HEK293 (cell line): ENCODE results near the gene TCAP.

Source experiments
- CTCF ChIA-PET: fragments of 350-600 bp; formaldehyde crosslinking; extraction: SDS; loops from one replicate; lab custom pipeline; 2021; ENCODE audit warnings: antibody characterized with exemption; lab: Yijun Ruan, JAX
- POLR2A ChIA-PET: fragments of 300-600 bp; formaldehyde crosslinking; extraction: SDS; loops from one replicate; lab custom pipeline; 2020; ENCODE audit warnings: antibody characterized with exemption, inconsistent platforms; lab: Yijun Ruan, JAX
- H3K27ac ChIP-seq: fragments of 200-500 bp; sonication (Bioruptor generic); 2 replicates; pipeline ENCODE4 v1.5.1; 2014; ENCODE audit warnings: low read depth, low read length, control low read depth, inconsistent platforms; ENCODE audit errors: extremely low read depth
- H3K36me3 ChIP-seq, 2 experiments: fragments of 200-500 bp in 1 of 2; sonication (Bioruptor generic) in 1 of 2; 1 replicate in 1 of 2; 2 replicates in 1 of 2; pipeline ENCODE4 v1.5.1; 2014 to 2017; ENCODE audit warnings: inconsistent platforms in 2 of 2, low read length in 2 of 2; ENCODE audit not compliant: control insufficient read depth in 2 of 2, insufficient read depth in 1 of 2
- H3K4me1 ChIP-seq: fragments of 200-500 bp; sonication (Bioruptor generic); 2 replicates; pipeline ENCODE4 v1.5.1; 2014; ENCODE audit warnings: mild to moderate bottlenecking, low read length, inconsistent platforms; ENCODE audit not compliant: control insufficient read depth, insufficient read depth
- H3K4me3 ChIP-seq: 2 replicates; pipeline ENCODE4 v1.5.1; 2011; ENCODE audit warnings: low read depth, mild to moderate bottlenecking, control low read depth, low read length, moderate library complexity
- H3K9me3 ChIP-seq: fragments of 200-500 bp; sonication (Bioruptor generic); 2 replicates; pipeline ENCODE4 v1.5.1; 2014; ENCODE audit warnings: low read depth, low read length, inconsistent platforms; ENCODE audit not compliant: control insufficient read depth, insufficient read depth
- ATF2 ChIP-seq: fragments of 450-650 bp; formaldehyde crosslinking; IDR thresholded peaks from 2 replicates; pipeline ENCODE4 v1.5.1; 2016; ENCODE audit warnings: missing biosample characterization, missing genetic modification characterization, low read depth
- FEZF1 ChIP-seq: fragments of 450-650 bp; formaldehyde crosslinking; IDR thresholded peaks from 2 replicates; pipeline ENCODE4 v1.5.1; 2016; ENCODE audit warnings: missing biosample characterization, missing genetic modification characterization
- GLIS2 ChIP-seq: fragments of 450-650 bp; formaldehyde crosslinking; IDR thresholded peaks from 2 replicates; pipeline ENCODE4 v1.5.1; 2016; ENCODE audit warnings: missing biosample characterization, missing genetic modification characterization
- SCRT1 ChIP-seq: fragments of 450-650 bp; formaldehyde crosslinking; IDR thresholded peaks from 2 replicates; pipeline ENCODE4 v1.5.1; 2016; ENCODE audit warnings: missing biosample characterization, missing genetic modification characterization, borderline replicate concordance
- TSHZ1 ChIP-seq: fragments of 450-650 bp; formaldehyde crosslinking; IDR thresholded peaks from 2 replicates; pipeline ENCODE4 v1.5.1; 2016; ENCODE audit warnings: missing biosample characterization, missing genetic modification characterization, borderline replicate concordance
- ZBTB10 ChIP-seq: fragments of 450-650 bp; formaldehyde crosslinking; IDR thresholded peaks from 2 replicates; pipeline ENCODE4 v1.5.1; 2016; ENCODE audit warnings: missing biosample characterization, missing genetic modification characterization
- ZBTB6 ChIP-seq: fragments of 450-650 bp; formaldehyde crosslinking; IDR thresholded peaks from 2 replicates; pipeline ENCODE4 v1.5.1; 2017; ENCODE audit warnings: missing biosample characterization, missing genetic modification characterization
- ZBTB7A ChIP-seq: fragments of 450-650 bp; formaldehyde crosslinking; IDR thresholded peaks from 2 replicates; pipeline ENCODE4 v1.5.1; 2016; ENCODE audit warnings: low read depth, missing biosample characterization, missing genetic modification characterization
- ZIC2 ChIP-seq: fragments of 450-650 bp; formaldehyde crosslinking; IDR thresholded peaks from 2 replicates; pipeline ENCODE4 v1.5.1; 2016; ENCODE audit warnings: missing biosample characterization, missing genetic modification characterization
- ZNF10 ChIP-seq: fragments of 450-650 bp; formaldehyde crosslinking; IDR thresholded peaks from 2 replicates; pipeline ENCODE4 v1.5.1; 2017; ENCODE audit warnings: missing biosample characterization, missing genetic modification characterization
- ZNF354C ChIP-seq: fragments of 450-650 bp; formaldehyde crosslinking; IDR thresholded peaks from 2 replicates; pipeline ENCODE4 v1.5.1; 2016; ENCODE audit warnings: missing biosample characterization, missing genetic modification characterization, low read depth, borderline replicate concordance
- ZNF37A ChIP-seq: fragments of 450-650 bp; IDR thresholded peaks from 2 replicates; pipeline ENCODE4 v1.5.1; 2018; ENCODE audit warnings: missing biosample characterization, missing genetic modification characterization
- ZNF391 ChIP-seq: fragments of 450-650 bp; formaldehyde crosslinking; IDR thresholded peaks from 2 replicates; pipeline ENCODE4 v1.5.1; 2016; ENCODE audit warnings: low read depth, missing biosample characterization, missing genetic modification characterization, borderline replicate concordance
- ZNF398 ChIP-seq: fragments of 450-650 bp; formaldehyde crosslinking; IDR thresholded peaks from 2 replicates; pipeline ENCODE4 v1.5.1; 2017; ENCODE audit warnings: missing biosample characterization, missing genetic modification characterization
- ZNF416 ChIP-seq: fragments of 450-650 bp; formaldehyde crosslinking; IDR thresholded peaks from 2 replicates; pipeline ENCODE4 v1.5.1; 2016; ENCODE audit warnings: missing biosample characterization, missing genetic modification characterization
- ZNF433 ChIP-seq: fragments of 450-650 bp; formaldehyde crosslinking; IDR thresholded peaks from 2 replicates; pipeline ENCODE4 v1.5.1; 2016; ENCODE audit warnings: missing biosample characterization, missing genetic modification characterization, low read depth
- ZNF544 ChIP-seq: fragments of 450-650 bp; formaldehyde crosslinking; IDR thresholded peaks from 2 replicates; pipeline ENCODE4 v1.5.0; 2017; ENCODE audit warnings: missing biosample characterization, missing genetic modification characterization
- ZNF548 ChIP-seq: fragments of 450-650 bp; formaldehyde crosslinking; IDR thresholded peaks from 2 replicates; pipeline ENCODE4 v1.5.1; 2016; ENCODE audit warnings: missing biosample characterization, missing genetic modification characterization
- ZNF555 ChIP-seq: fragments of 450-650 bp; formaldehyde crosslinking; conservative IDR thresholded peaks from 2 replicates; pipeline ENCODE4 v1.5.1; 2017; ENCODE audit warnings: missing biosample characterization, mild to moderate bottlenecking, missing genetic modification characterization, inconsistent platforms
- ZSCAN18 ChIP-seq: fragments of 450-650 bp; formaldehyde crosslinking; IDR thresholded peaks from 2 replicates; pipeline ENCODE4 v1.5.1; 2016; ENCODE audit warnings: missing biosample characterization, missing genetic modification characterization

The TCAP gene

GRCh38 chr17:39639566-39640458 is 25.3 kb upstream of the TCAP start:
- Histone ChIP-seq H3K36me3 (no peaks in the 10 kb centered on the region), H3K9me3 (no peaks in the 10 kb centered on the region), H3K4me3 (no peak overlapping the region), H3K27ac (no peak overlapping the region), H3K4me1 (peaks cover 28% of the 10 kb centered on the region)
- ChIA-PET CTCF (interaction anchor here (0.8 to 14.6 kb wide), 6 partner anchors 12 to 114 kb away, joined by 3 to 311 read pairs (median 4); partner anchors contain the start of gene PNMT), POLR2A (interaction anchor here (0.5 to 1.9 kb wide), 5 partner anchors 11 to 97 kb away, joined by 3 to 9 read pairs (median 3); partner anchors contain the start of genes ERBB2 and MIEN1)
- TF ChIP-seq GLIS2 (tag by site-specific recombination) (0 out of 2 replicates have a peak, but pooled peaks have one; percentile 22), ZNF398 (tag by site-specific recombination) (0 out of 2 replicates have a peak, but pooled peaks have one; percentile 6), ZNF548 (tag by site-specific recombination) (no peak), ZNF433 (tag by site-specific recombination) (no peak), ZBTB7A (tag by site-specific recombination) (no peak), ZNF10 (tag by site-specific recombination) (no peak), ZIC2 (tag by site-specific recombination) (peak; percentile 67), FEZF1 (no peak)

GRCh38 chr17:39640591-39641031 is 24.5 kb upstream of the TCAP start:
- Histone ChIP-seq H3K4me1 (peaks cover 30% of the 10 kb centered on the region), H3K27ac (no peak overlapping the region), H3K9me3 (no peaks in the 10 kb centered on the region), H3K36me3 (no peaks in the 10 kb centered on the region), H3K4me3 (no peak overlapping the region)
- CTCF ChIA-PET: interaction anchor here (9.2 to 14.6 kb wide), 2 partner anchors 12 to 19 kb away, joined by 126 to 311 read pairs; no protein-coding TSS in a partner anchor
- POLR2A ChIA-PET: interaction anchor here (1.6 kb wide), 1 partner anchor 10 kb away, joined by 3 read pairs; no protein-coding TSS in a partner anchor
- no peak for TF ChIP-seq ZBTB10
- no peak for TF ChIP-seq ZSCAN18 (tag by site-specific recombination)
- no peak for TF ChIP-seq ZBTB6 (tag by site-specific recombination)
- no peak for TF ChIP-seq ZNF416 (tag by site-specific recombination)
- no peak for TF ChIP-seq ZNF391 (tag by site-specific recombination)
- TF ChIP-seq ZNF555: no peak
- TF ChIP-seq SCRT1: no peak
- no peak for TF ChIP-seq ZNF37A (tag by site-specific recombination)
- no peak for TF ChIP-seq ZNF354C
- no peak for TF ChIP-seq ATF2
- no peak for TF ChIP-seq TSHZ1 (tag by site-specific recombination)
- no peak for TF ChIP-seq ZNF544
